ENCODE results near the gene CORO2B.
"Not testable (repeated sequence)": the region's sequence is repeated elsewhere in the genome, so short reads cannot be mapped to it uniquely, and the experiment has no call there.

CORO2B gene

GRCh38 chr15:68632101-68632500 is 53.3 kb downstream of the CORO2B start:
- no peak for DNase-seq
- intact Hi-C loops (cut with DNase I) = no loop called here

- intact Hi-C loops (cut with DNase I) = no loop called here
- no peak for DNase-seq
These were observed 54.7 kb downstream of the CORO2B start for GRCh38 chr15:68633231-68634121.

- intact Hi-C loops (cut with DNase I) = no loop called here
- no peak for DNase-seq
These were observed 55.3 kb downstream of the CORO2B start for GRCh38 chr15:68634122-68634482.

- no peak for DNase-seq
- intact Hi-C loops (cut with DNase I) = no loop called here
These were observed 55.7 kb downstream of the CORO2B start for GRCh38 chr15:68634531-68634930.

GRCh38 chr15:68635141-68635540 is 56.3 kb downstream of the CORO2B start:
- DNase-seq = peak in 37 of 42 donors; percentile 48 to 83 (median 65)
- intact Hi-C loops (cut with DNase I) = no loop called here

GRCh38 chr15:68636256-68636655 is 57.5 kb downstream of the CORO2B start:
- intact Hi-C loops (cut with DNase I) = no loop called here
- no peak for DNase-seq

- intact Hi-C loops (cut with DNase I) = no loop called here
- no peak for DNase-seq
These were observed 59.1 kb downstream of the CORO2B start for GRCh38 chr15:68637767-68638404.

GRCh38 chr15:68638953-68639515 is 60.2 kb downstream of the CORO2B start:
- DNase-seq = peak in 2 of 42 donors; percentile 8 to 21
- intact Hi-C loops (cut with DNase I) = no loop called here

GRCh38 chr15:68639926-68640600 is 61.3 kb downstream of the CORO2B start:
- peak in 3 of 42 donors; percentile 12 to 28 (median 17) for DNase-seq
- intact Hi-C loops (cut with DNase I) = no loop called here

GRCh38 chr15:68640791-68641331 is 62.1 kb downstream of the CORO2B start:
- intact Hi-C loops (cut with DNase I) = no loop called here
- DNase-seq = peak in 24 of 42 donors; percentile 20 to 76 (median 49)

- intact Hi-C loops (cut with DNase I) = no loop called here
- DNase-seq = peak in 10 of 42 donors; percentile 8 to 46 (median 22)
These were observed 62.6 kb downstream of the CORO2B start for GRCh38 chr15:68641376-68641775.

- peak in 13 of 42 donors; percentile 7 to 41 (median 19) for DNase-seq
- intact Hi-C loops (cut with DNase I) = no loop called here
These were observed 63.7 kb downstream of the CORO2B start for GRCh38 chr15:68642491-68642845.

- DNase-seq = peak in 13 of 42 donors; percentile 5 to 33 (median 15)
- intact Hi-C loops (cut with DNase I) = no loop called here
These were observed 64.5 kb downstream of the CORO2B start for GRCh38 chr15:68643216-68643830.

GRCh38 chr15:68644083-68644904 is 65.5 kb downstream of the CORO2B start:
- intact Hi-C loops (cut with DNase I) = no loop called here
- DNase-seq = peak in 15 of 42 donors; percentile 10 to 61 (median 33)

GRCh38 chr15:68644996-68645395 is 66.2 kb downstream of the CORO2B start:
- intact Hi-C loops (cut with DNase I) = no loop called here
- DNase-seq = peak in 13 of 42 donors; percentile 3 to 36 (median 13)

GRCh38 chr15:68646156-68646555 is 67.4 kb downstream of the CORO2B start:
- intact Hi-C loops (cut with DNase I) = no loop called here
- DNase-seq = peak; percentile 55 to 93 (median 80)

- intact Hi-C loops (cut with DNase I) = no loop called here
- peak in 13 of 42 donors; percentile 1 to 34 (median 10) for DNase-seq
These were observed 67.9 kb downstream of the CORO2B start for GRCh38 chr15:68646696-68647095.

GRCh38 chr15:68647361-68647760 is 68.6 kb downstream of the CORO2B start:
- peak in 12 of 42 donors; percentile 0 to 28 (median 9) for DNase-seq
- intact Hi-C loops (cut with DNase I) = not testable (repeated sequence)

Measured in head of caudate nucleus (tissue), 42 donors.